Panc1 (cell line): ENCODE data around the gene WDFY1.

Experiments
- TCF7L2 ChIP-seq: IDR thresholded peaks from 2 replicates; pipeline ENCODE4 v1.6.1; 2011; ENCODE audit warnings: mild to moderate bottlenecking, low read depth, low read length, inconsistent platforms
- TF ChIP-seq, protein P1 (sequence below): fragments of 450-650 bp; IDR thresholded peaks from 2 replicates; pipeline ENCODE4 v1.5.1; 2017; ENCODE audit warnings: mild to moderate bottlenecking

GRCh38 chr2:223923976-223924375, 21.2 kb downstream of the WDFY1 start:
- TF ChIP-seq, protein P1, sequence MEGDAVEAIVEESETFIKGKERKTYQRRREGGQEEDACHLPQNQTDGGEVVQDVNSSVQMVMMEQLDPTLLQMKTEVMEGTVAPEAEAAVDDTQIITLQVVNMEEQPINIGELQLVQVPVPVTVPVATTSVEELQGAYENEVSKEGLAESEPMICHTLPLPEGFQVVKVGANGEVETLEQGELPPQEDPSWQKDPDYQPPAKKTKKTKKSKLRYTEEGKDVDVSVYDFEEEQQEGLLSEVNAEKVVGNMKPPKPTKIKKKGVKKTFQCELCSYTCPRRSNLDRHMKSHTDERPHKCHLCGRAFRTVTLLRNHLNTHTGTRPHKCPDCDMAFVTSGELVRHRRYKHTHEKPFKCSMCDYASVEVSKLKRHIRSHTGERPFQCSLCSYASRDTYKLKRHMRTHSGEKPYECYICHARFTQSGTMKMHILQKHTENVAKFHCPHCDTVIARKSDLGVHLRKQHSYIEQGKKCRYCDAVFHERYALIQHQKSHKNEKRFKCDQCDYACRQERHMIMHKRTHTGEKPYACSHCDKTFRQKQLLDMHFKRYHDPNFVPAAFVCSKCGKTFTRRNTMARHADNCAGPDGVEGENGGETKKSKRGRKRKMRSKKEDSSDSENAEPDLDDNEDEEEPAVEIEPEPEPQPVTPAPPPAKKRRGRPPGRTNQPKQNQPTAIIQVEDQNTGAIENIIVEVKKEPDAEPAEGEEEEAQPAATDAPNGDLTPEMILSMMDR: no peak
- no peak for TF ChIP-seq TCF7L2
